OCI-M2 (cell line): ENCODE results near the gene SNX14.

Source experiments
- DNase-seq: peaks from one replicate; lab custom pipeline; 2025; ENCODE audit not compliant: unreplicated experiment; lab: John Stamatoyannopoulos, UW

SNX14 gene

DNA sequence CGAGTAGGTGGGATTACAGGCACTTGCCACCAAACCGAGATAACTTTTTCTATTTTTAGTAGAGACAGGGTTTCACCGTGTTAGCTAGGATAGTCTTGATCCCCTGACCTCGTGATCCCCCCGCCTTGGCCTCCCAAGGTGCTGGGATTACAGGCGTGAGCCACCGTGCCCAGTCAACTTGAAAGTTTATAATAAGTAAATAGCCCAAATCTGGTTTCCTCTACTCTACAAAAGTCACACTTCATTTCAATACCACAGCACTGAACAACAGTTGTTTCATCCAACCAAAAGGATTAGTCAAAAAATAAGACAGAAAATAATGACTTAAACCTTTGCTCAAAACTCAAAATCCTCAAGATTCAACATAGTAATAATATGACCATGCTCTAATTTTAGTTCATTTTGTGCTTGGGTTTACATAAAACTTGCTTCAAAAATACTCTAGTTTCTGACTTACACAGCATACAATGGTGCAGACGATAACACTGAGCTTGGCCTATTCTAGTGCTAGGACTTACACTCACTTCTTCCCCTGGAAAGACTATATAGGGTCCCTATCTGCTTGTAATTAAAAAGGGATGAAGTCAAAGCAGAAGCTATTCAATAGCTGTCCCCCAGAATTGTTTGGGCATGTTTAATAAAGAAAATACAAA lies 87.1 kb downstream of the SNX14 start:
- no peak for DNase-seq

DNA sequence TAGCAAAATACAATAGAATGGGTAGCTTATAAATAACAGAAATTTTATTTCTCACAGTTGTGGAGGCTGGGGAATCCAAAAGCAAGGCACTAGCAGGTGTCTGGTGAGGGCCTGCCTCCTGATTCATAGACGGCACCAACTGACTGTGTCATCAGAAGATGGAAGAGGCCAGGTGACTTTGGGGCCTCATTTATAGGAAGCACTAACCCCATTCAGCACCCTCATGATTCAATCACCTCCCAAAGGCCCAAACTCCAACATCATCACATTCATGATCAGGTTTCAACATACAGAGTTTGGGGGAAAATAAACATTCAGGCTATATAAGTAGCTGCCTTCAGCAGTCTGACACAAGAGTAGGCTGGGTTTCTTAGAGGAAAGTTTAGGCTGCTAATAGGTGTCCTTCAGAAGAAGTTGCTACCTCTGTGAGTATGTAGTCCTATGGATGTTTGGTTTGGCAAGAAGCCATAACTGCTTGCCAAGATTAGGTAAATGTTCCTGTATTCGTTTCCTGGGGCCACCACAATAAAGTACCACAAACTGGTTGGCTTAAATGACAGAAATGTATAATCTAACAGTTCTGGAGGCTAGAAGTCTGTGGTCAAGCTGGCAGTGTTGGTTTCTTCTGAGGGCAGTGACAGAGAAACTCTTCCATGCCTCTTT lies 94.9 kb downstream of the SNX14 start:
- no peak for DNase-seq

DNA sequence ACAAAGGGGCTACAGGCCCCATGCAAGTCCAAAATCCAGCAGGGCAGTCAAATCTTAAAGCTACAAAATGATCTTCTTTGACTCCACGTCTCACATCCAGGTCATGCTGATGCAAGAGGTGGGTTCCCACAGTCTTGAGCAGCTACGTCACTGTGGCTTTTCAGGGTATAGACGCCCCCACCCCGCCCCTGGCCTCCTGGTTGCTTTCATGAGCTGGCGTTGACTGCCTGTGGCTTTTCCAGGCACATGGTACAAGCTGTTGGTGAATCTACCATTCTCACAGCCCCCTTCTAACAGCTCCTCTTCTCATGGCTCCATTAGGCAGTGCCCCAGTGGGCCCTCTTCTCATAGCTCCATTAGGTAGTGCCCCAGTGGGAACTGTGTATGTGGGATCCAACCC lies 96.8 kb downstream of the SNX14 start:
- no peak for DNase-seq

DNA sequence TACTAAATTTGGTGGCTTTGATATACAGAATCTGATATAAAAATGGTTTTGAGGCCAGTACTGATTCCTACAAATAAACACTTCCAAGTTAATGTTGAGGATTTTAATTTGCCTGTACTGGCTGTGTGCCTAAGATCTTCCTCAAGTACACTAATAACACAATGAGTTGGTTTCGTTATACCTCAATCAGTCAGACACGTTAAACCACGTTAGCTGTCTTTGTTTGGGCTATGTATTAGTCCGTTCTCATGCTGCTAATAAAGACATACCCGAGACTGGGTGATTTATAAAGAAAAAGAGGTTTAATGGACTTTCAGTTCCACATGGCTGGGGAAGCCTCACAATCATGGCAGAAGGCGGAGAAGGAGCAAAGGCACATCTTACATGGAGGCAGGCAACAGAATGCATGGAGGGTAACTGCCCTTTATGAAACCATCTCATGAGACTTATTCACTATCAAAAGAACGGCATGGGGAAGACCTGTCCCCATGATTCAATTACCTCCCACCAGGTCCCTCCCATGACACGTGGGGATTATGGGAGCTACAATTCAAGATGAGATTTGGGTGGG lies 97.6 kb downstream of the SNX14 start:
- DNase-seq = no peak

DNA sequence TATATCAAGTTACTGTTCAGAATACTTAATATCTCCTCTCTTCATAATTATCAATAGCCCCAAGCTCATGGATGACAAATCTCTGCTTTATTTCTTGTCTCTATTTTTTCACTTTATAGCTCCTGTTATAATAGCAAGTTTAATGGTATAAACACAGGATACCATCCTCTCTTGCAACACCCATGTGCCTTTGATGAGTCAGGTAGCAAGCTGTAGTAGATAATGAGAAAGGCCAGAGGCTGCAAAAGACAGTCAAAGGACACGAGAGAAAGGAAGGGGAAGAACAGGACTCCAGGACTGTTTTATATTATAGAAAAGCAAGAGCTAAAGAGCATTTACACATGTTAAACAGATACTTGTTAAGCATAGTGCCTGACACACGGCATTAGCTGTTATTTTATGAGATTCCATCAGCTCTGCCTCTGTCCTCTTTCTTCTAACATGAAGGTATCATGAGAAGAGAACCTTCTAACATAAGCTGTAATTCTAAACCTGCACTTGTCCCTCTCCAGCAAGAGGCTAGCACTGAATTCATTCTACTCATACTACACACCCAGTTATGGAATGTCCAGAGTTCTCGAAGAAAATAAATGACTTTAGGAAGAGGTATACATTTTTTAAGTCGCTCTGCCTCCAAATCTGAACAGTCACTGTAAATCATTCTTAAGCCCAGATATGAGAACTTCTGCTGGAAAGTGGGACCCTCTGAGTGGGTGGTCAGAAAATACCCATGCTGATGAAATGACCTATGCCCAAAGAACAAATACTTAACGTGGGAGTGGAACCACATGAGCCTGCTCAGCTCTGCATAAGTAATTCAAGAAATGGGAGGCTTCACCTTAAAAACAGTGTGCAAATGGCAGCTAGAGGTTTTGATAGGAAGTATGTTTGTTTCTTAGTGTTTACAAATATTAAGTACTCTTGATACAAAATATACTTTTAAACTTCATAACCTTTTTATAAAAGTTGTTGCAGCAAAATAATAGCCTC lies 98.8 kb downstream of the SNX14 start:
- no peak for DNase-seq

DNA sequence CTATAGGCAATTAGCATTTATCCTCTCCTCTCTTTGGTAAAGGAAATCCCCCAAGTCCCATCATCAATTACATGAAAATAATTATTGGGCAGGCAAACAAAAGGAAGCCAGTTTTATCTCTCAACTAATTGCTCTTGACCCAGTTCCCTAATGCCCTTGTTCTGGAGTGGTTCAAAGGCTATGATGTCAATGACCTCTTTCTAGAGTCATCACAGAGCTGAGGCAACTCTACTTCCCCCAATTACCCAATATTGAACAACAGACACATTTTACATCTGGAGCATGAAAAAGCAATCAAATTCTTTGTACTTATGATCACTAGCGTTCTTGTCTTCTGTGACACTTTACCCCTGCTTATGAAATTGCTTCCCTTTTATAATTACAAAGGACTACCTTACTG lies 100.3 kb downstream of the SNX14 start:
- DNase-seq = no peak

DNA sequence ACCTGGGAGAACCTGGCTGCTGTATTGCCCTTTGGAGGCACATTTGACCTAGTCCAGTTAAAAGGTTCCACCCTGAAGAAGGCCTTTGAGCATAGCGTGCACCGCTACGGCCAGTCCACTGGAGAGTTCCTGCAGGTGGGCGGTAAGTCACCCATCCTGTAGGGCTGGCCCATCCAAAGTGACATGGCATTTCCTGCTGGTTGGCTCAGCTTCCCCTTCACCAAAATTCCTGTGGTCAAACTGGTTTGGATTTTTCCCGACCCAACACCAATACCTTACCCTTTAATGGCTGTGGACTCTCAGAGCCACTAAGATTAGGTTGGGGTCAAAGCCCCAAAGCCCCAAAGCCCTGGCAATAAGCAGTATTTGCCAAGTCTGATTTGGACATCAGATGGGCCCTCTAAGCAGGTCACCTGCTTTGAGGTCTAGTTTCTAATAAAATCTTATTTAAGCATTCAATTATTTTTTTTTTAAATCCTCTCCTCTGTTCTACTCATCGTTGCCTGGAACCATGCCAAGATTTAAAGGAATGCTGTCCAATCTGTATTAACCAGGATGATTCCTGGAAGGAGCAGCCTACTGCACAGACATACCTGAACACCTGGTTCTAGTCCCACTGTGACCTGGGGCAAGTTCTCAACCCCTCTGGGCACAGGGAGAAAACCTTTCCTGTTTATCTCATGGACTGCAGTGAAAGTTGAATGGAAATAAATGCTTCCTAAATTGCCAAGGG lies 103.0 kb downstream of the SNX14 start:
- no peak for DNase-seq

DNA sequence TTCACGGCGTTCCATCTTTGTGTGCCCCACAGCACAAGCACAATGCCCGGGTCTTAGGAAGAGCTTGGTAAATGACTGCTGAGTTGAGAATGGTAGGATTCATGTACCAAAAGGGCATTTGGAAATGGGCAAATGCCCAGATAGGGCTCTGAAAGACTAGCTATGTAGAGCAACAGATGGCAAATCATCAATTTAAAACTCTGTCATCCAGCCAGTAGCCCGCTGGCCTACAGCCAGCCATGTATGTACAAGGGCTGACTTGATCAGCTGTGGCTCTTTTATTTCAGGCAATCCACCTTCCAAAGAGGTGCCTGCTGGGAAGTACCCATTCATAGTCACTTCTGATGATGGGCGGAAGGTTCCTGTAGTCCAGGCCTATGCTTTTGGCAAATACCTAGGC lies 108.7 kb downstream of the SNX14 start:
- DNase-seq = no peak

DNA sequence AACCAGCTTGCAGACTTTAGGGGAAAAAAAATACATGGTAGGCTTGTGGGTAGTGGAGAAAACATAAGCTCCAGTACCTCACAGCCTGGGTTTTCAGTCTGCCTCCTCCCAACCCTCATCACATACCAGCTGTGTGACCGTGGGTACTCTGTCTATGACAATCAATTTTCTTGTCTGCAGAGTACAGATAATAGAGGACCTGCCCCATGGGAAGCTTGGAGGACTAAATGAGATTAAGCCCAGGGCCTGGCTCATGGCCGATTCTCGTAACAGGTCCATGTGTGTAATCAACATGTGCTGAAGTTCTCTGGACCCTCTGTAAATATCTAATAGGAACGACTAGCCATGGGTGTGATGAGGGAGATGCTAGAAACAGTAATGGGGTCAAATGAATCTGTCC lies 109.8 kb downstream of the SNX14 start:
- no peak for DNase-seq

DNA sequence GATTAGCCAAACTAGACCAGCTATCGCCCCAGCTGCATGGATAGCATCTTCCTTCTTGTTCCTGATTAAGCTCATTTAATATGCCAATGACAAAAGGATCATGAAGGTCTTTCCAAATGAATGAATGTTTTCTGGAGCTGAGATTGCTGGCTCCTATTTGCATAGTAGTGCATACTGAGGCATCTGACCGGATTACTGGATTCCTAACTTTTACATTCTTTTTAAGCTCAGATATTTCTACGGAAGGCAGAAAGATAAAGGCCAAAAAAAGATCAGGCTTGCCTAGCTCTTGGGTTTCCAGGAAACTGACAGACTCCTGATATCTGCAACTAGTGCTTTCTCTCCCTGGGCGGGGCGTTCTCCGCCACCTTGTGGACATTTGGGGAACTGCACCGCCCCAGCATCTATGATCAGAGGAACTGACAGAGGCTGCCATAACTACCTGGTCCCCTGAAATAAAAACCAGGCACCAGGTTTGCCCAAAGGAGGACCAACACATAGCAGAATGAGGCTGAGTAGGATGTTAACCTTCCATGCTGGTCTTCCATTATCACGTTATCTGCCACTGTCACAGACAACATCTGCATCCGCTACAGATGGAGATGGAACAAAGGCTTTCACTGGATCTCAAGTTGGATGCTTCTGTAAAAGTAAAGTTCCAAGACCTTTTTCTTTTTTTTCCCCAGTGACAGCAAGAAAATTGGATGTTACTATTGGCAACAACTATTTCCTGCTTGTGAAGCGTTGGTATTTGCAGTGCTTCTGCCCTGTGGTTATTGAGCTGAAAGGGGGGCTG lies 110.6 kb downstream of the SNX14 start:
- DNase-seq = peak; percentile 80

DNA sequence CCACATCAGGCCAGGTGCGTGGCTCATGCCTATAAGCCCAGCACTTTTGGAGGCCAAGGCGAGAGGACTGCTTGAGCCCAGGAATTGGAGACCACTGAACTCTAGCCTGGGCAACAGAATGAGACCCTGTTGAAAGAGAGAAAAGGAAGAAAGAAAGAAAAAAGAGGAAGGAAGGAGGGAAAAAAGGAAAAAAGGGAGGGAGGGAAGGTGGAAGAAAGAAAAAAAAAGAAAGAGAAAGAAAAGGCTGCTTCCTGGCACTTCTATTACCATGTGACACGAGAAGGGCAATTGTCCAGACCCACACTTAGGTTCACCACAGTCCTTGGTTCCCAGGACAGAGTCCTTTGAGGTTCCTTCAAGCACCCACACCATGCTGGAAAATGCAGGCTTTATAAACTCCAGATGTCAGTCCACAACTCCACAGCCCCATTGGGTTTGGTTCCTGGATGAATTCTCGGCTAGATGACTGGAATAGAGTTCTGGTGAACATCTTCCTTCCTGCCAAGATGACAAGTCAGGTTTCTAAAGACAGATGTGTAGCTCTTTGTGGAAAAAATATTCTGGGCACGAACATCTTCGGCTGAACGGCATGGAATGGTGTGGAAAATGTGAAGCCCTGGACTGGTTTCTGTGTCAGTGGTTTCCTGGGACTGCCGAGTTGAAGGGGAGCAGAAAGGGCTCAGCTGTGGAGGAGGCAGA lies 111.3 kb downstream of the SNX14 start:
- no peak for DNase-seq

DNA sequence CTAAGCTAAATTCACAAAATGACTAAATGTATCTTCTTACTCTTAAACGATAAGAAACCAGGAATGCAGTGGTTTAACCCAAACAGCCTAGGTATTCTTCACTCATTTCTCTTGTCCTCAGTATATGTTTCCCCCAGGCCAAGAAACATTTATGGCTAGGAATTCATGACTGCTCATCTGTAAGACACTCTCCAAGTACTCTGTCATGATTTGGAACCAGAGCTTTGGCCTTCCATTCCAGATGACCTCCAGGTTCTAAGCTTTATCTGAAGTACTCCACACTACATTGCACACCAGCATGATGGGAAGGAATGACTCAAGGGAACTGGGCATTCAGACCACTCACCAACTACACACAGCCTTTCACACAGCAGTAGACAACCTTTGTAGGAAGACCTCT lies 114.5 kb downstream of the SNX14 start:
- DNase-seq = no peak

DNA sequence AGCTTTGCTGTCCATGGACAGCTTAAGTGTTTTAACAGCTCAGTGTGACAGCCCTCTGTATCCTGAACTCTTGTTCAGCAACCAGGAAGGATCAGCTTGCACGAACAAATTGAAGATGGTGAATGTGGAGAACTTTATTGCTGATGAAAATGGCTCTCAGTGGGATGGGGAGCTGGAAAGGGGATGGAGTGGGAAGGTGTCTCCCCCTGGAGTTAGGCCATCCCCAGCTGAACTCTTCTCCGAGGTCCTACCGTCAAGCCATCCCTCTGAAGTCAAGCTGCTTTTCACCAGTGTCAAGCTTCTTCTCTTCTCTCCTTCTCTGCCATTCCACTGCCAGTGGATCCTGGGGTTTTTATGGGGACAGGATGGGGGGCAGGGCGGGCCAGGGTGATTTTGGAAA lies 117.1 kb downstream of the SNX14 start:
- no peak for DNase-seq

DNA sequence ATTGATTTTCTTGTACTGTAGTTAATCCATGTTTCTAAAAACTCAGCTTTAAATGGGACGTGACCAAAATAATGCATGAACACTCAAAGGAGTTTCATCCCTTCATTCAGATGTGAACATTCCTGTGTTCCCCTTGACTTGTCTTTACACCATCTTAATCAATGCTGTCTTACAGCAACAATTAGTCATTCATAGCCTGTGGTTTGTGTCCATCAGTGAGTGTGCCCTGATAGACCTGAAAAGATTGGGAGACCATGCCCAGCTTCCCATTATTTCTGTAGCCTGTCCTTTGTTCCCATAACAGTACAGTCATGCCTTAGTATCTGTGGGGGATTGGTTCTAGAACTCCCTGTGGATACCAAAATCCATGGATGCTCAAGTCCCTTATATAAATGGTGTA lies 119.9 kb downstream of the SNX14 start:
- DNase-seq = no peak

DNA sequence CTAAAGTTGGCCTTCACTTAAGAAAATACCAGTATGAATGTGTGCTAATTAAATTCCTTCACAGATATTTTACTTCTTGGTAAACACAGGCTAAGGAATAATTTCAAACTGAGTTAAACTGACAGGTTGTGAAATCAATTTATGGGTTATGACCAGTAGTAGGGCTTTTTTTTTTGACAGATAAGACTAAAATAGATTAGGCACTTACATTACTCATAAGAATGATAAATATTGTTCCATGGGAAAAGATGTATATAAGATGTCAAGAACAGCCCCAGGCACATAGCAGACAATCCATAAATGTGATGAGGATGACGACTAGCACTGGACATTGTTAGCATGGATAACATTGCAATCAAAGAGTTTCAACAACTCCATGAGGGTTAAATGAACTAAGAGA lies 120.9 kb downstream of the SNX14 start:
- no peak for DNase-seq

DNA sequence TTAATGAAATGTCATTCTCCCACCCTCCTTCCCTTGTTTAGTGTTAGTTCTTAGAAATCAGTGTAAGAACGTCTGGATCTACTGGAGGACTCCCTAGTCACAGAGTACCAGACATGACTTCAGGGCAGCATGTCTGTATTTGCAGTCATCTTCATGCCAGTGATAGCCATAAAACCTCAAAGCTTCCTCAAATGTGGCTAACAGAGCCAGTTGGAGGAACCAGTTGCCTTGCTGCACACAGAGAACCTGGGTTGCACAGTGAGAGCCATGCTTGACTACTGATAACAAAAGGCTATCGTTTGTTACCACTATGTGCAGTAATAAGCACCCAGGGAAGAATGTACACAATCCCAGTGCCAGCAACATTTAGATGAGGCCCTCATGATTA lies 123.6 kb downstream of the SNX14 start:
- no peak for DNase-seq

DNA sequence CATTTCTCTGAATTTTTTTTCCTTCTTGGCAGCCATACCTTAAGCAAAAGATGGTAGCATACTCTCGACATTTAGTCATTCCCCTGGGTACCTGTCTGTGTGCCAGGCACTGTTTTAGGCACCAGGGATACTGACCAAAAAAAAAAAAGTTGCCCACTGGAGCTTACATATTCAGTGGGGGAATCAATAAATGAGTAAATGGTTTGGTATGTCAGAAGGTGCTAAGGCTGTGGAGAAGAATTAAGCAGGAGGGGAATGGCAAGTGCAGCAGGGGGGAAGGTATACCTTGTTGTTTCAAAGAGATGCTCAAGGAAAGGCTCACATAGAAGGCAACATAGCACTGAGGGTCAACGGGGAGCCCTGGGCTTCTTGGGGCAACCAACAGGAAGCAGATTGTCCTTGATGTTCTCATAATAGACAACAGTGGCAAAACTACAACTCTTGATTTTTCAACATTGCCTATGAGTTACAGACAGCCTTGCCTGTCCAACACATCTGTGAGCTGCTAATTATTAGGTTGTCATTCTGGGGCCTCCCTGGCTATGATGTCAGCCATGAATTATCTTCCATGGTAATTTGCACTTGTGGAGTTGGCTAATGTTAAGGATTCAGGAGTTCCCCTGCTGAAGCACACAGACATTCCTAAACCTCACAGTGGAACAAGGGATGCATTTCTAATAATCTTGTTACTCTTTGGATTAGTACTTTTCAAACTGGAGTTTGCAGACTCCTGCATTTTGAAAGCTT lies 124.2 kb downstream of the SNX14 start:
- DNase-seq = no peak

DNA sequence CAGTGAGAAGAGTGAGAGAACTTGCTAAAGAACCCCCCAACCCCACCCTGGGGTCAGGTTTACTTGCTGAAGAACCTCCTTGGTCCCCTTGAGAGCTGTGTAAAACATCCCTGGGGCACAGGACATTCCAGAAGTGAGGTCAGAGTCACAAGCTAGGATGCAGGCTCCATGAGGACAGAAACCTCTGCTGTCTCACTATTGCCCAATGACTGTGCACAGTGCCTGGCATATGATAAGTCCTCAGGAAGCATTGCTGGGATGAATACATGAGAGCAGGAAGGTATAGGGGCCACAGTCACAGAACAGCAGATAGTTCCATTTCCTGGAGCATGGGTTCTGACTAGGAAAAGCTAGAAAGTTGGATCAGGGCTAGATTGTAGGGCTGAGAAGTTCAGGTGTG lies 125.3 kb downstream of the SNX14 start:
- no peak for DNase-seq

DNA sequence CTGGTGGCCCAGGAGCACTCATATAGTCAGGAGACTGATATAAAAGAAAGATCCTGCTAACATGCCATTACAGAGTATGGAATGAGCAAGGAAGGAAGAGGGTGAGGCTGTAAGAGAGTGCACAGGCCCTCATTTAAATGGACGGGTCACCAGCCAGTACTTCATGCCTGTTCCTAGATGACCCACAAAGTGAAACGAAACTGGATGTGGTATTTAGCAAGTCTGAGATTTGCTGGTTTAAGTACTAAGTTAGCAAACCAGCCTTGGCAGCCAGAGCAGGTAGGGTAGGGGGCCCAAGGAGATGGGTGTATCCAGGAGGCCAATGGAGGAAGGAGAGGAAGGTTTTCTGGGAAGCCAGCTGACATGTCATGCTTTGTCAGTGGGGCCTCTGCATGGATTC lies 127.9 kb downstream of the SNX14 start:
- no peak for DNase-seq
